Naive thymus-derived CD4-positive, alpha-beta T cell (primary cell): ENCODE results near the gene EYS. TPM values are rescaled to one million over a fixed set of nuclear protein-coding genes. Genes with fewer than 3 reads are reported as not detected.

Source experiments
- ATAC-seq: fragments of 150-1000 bp; cut with Tn5 transposase; 2 replicates; pipeline ENCODE4 v1.10.0; 2021; ENCODE audit warnings: mild to moderate bottlenecking, moderate library complexity
- CTCF ChIA-PET: fragments of 350-600 bp; sonication (Branson Sonifier 250); formaldehyde crosslinking; loops from one replicate; lab custom pipeline; 2021; ENCODE audit warnings: antibody characterized with exemption; lab: Charles Lee
- POLR2A ChIA-PET: fragments of 350-600 bp; sonication (Branson Sonifier 250); formaldehyde crosslinking; loops from one replicate; lab custom pipeline; 2021; ENCODE audit warnings: antibody characterized with exemption, inconsistent platforms; lab: Charles Lee
- DNase-seq, 9 donors: peaks; one replicate each; pipeline versions ENCODE4 v3.0.0 to v3.0.0-alpha.2; 2020 to 2022; ENCODE audit warnings: mixed read lengths in 1 of 9
- H3K27ac ChIP-seq: one replicate; pipeline ENCODE4 v1.7.0; 2013; ENCODE audit warnings: mild to moderate bottlenecking, low read depth, low read length, moderate library complexity
- H3K27me3 ChIP-seq, 2 donors: one replicate each; pipeline ENCODE4 v1.7.0; 2013; ENCODE audit warnings: low read length in 2 of 2, mild to moderate bottlenecking in 2 of 2, moderate library complexity in 2 of 2; ENCODE audit not compliant: control insufficient read depth in 2 of 2, insufficient read depth in 2 of 2
- H3K36me3 ChIP-seq, 3 experiments: 1 replicate in 2 of 3; 2 replicates in 1 of 3; pipeline ENCODE4 v1.7.0; 2013; ENCODE audit warnings: low read length in 3 of 3, mild to moderate bottlenecking in 3 of 3, moderate library complexity in 1 of 3; ENCODE audit not compliant: insufficient read depth in 3 of 3, control insufficient read depth in 2 of 3
- H3K4me1 ChIP-seq, 2 donors: one replicate each; pipeline ENCODE4 v1.7.0; 2013; ENCODE audit warnings: low read length in 2 of 2, mild to moderate bottlenecking in 2 of 2, moderate library complexity in 1 of 2; ENCODE audit not compliant: control insufficient read depth in 2 of 2, insufficient read depth in 2 of 2
- H3K4me3 ChIP-seq: 2 replicates; pipeline ENCODE4 v1.7.0; 2013; ENCODE audit warnings: mild to moderate bottlenecking, low read length
- H3K9me3 ChIP-seq, 3 experiments: 1 replicate in 2 of 3; 2 replicates in 1 of 3; pipeline ENCODE4 v1.7.0; 2013; ENCODE audit warnings: low read length in 3 of 3; ENCODE audit not compliant: control insufficient read depth in 2 of 3
- H3K27ac Mint-ChIP-seq, 9 donors: one replicate each; pipeline ENCODE4 v1.8.0; 2020 to 2022; ENCODE audit warnings: mixed read lengths in 9 of 9, mild to moderate bottlenecking in 8 of 9, moderate library complexity in 5 of 9, inconsistent platforms in 2 of 9
- H3K27me3 Mint-ChIP-seq, 5 donors: one replicate each; pipeline ENCODE4 v1.8.0; 2021 to 2022; ENCODE audit warnings: mixed read lengths in 5 of 5, mild to moderate bottlenecking in 1 of 5
- H3K36me3 Mint-ChIP-seq, 5 donors: one replicate each; pipeline ENCODE4 v1.8.0; 2020 to 2022; ENCODE audit warnings: mixed read lengths in 5 of 5, mild to moderate bottlenecking in 3 of 5, inconsistent platforms in 1 of 5
- H3K4me1 Mint-ChIP-seq, 7 donors: one replicate each; pipeline ENCODE4 v1.8.0; 2020 to 2022; ENCODE audit warnings: mixed read lengths in 7 of 7, mild to moderate bottlenecking in 3 of 7, inconsistent platforms in 1 of 7
- H3K4me3 Mint-ChIP-seq, 10 donors: one replicate each; pipeline ENCODE4 v1.8.0; 2020 to 2022; ENCODE audit warnings: mild to moderate bottlenecking in 10 of 10, mixed read lengths in 10 of 10, moderate library complexity in 6 of 10, inconsistent platforms in 2 of 10
- H3K9me3 Mint-ChIP-seq, 11 donors: one replicate each; pipeline ENCODE4 v1.8.0; 2020 to 2022; ENCODE audit warnings: mixed read lengths in 11 of 11, mild to moderate bottlenecking in 4 of 11, inconsistent platforms in 1 of 11, moderate library complexity in 1 of 11
- intact Hi-C, 2 donors: fragments of 100-400 bp; cut with micrococcal nuclease; formaldehyde crosslinking; loops; one replicate each; pipeline ENCODE4 v1.15.1; 2023
- polyA plus RNA-seq, 2 donors: library from polyadenylated mRNA; unstranded; fragments of 300-500 nt; fragmentation: Illumina TruSeq; gene quantifications; one replicate each; pipeline ENCODE4 v1.2.3, GENCODE V29; 2021
- total RNA-seq, 6 experiments: library from RNA in 5 of 6; stranded (reverse) in 5 of 6; gene quantifications; 1 replicate in 5 of 6; 2 replicates in 1 of 6; pipeline ENCODE4 v1.2.3 and lab custom pipeline; 2021 to 2026

The EYS gene
- total and polyA plus RNA-seq, 7 experiments from 2014 or later, result 0.07 to 0.21 (median 0.13) TPM; not detected in 4

DNA sequence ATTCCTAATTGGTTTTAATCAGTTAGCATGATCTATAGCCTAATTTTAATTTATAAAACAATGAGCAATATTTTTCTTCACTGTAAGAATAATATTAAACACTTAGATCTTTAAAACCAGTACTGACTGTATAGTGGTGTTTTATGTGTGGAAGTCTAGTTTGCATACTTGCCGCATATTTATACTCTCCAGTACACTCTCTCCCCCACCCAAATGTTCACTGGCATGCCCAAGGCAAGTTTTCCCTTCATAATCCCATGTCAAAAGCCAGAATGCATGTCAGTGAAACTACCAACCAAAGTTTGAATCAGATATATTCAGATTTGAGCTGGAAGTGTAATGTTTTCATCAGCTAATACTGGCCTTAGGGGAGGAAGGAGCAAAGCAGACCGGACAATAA lies 1565.3 kb downstream of the EYS start:
- Histone ChIP-seq H3K9me3 (no peaks in the 10 kb centered on the region), H3K4me1 (no peaks in the 10 kb centered on the region), H3K27ac (no peak overlapping the region), H3K36me3 (no peaks in the 10 kb centered on the region), H3K27me3 (no peaks in the 10 kb centered on the region), H3K4me3 (no peak overlapping the region)
- CTCF ChIA-PET, result no interaction called here
- Mint-ChIP-seq H3K27me3 (no peaks in the 10 kb centered on the region), H3K4me3 (no peak overlapping the region), H3K9me3 (peaks cover 0 to 16% (median 0%) of the 10 kb centered on the region in 11 donors), H3K27ac (no peak overlapping the region), H3K4me1 (no peaks in the 10 kb centered on the region), H3K36me3 (no peaks in the 10 kb centered on the region)
- ATAC-seq (no peak), DNase-seq (no peak)
- intact Hi-C loops, result no loop called here
- POLR2A ChIA-PET, result no interaction called here

DNA sequence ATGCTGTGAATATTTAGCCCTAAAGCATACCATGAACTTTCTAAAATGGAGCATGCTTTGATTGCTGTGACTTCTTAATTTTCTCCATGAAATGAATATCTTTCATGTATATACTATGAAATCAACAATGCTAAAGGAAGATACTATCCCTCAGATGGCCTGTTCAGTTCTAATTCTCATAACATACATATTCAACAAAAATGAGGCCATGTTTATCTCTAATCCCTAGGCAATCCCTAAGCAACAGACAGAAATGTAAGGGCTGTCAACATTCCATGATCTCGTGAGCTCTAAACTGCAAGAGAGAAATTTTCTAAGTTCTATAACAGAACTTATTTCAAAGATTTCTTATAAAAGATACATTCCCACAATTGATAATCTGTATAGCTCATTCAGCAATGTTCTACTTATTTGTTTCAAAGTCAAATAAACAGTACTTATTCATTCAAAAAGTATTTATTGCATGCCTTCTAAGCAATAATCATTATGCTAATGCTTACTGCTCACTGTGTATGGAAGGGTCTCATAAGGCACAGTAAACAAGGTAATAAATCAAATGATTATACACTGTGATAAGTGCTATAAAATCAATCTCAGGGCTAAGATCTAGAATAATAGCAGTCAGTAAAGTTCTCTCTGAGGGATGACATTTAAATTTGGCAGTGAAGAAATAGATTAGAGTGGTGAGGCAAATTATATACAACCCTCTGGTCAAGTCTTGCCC lies 1578.6 kb downstream of the EYS start:
- ChIA-PET POLR2A (no interaction called here), CTCF (no interaction called here)
- Mint-ChIP-seq H3K4me3 (no peak overlapping the region), H3K27ac (no peak overlapping the region), H3K4me1 (no peaks in the 10 kb centered on the region), H3K9me3 (peaks cover 0 to 18% (median 3%) of the 10 kb centered on the region in 11 donors), H3K36me3 (no peaks in the 10 kb centered on the region), H3K27me3 (no peaks in the 10 kb centered on the region)
- H3K9me3 ChIP-seq, result no peaks in the 10 kb centered on the region
- H3K27me3 ChIP-seq, result no peaks in the 10 kb centered on the region
- no peak overlapping the region for H3K27ac ChIP-seq
- H3K4me1 ChIP-seq, result no peaks in the 10 kb centered on the region
- intact Hi-C loops, result no loop called here
- no peak overlapping the region for H3K4me3 ChIP-seq
- ATAC-seq, result no peak
- no peak for DNase-seq
- H3K36me3 ChIP-seq, result no peaks in the 10 kb centered on the region

DNA sequence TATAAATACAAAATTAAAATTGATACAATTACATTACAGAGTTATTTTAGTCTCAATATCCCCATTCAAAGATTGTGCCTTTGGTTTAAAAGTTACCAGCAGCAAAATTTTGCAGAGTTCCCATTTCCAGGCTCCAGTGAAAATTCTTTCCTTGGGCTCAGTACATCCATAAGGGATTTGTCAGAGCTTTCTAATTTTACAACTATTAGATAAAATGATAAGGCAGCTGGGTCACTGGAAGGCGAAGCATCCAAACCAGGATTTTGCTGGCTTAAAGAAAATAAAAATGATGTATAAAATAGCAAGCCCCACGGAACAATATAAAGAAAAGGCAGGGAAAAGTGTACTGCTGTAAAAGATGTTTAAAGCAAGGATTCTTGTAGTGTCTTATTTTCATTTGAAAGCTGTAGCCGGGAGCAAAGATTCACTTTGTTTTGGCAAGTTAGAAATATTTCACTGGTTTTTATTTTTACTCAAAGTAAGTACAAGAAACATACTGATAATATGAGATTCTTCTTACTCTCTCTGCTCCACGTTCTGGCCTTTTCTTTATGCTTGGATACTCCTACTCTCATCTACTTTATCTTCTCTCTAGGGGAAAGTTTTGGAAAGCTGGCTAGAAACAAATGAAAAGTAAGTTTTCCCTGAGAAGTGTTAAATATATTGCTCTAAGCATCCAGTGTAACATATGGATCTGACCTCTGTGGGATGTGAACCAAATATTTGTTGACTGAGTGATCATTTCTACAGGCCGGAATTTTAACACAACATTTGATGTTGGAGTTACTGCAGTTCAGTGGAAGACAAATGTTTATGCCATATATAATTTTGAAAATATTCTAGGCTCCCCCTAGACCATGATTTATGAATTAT lies 1583.0 kb downstream of the EYS start:
- intact Hi-C loops, result no loop called here
- Mint-ChIP-seq H3K4me1 (no peaks in the 10 kb centered on the region), H3K9me3 (peaks cover 0 to 19% (median 3%) of the 10 kb centered on the region in 11 donors), H3K4me3 (no peak overlapping the region), H3K36me3 (no peaks in the 10 kb centered on the region), H3K27ac (no peak overlapping the region), H3K27me3 (no peaks in the 10 kb centered on the region)
- Histone ChIP-seq H3K4me3 (no peak overlapping the region), H3K9me3 (no peaks in the 10 kb centered on the region), H3K27ac (no peak overlapping the region), H3K27me3 (no peaks in the 10 kb centered on the region), H3K36me3 (no peaks in the 10 kb centered on the region), H3K4me1 (no peaks in the 10 kb centered on the region)
- ChIA-PET CTCF (interaction anchor here (0.7 kb wide), 1 partner anchor 60 kb away, joined by 4 read pairs; no protein-coding TSS in a partner anchor), POLR2A (no interaction called here)
- no peak for DNase-seq
- ATAC-seq, result no peak

DNA sequence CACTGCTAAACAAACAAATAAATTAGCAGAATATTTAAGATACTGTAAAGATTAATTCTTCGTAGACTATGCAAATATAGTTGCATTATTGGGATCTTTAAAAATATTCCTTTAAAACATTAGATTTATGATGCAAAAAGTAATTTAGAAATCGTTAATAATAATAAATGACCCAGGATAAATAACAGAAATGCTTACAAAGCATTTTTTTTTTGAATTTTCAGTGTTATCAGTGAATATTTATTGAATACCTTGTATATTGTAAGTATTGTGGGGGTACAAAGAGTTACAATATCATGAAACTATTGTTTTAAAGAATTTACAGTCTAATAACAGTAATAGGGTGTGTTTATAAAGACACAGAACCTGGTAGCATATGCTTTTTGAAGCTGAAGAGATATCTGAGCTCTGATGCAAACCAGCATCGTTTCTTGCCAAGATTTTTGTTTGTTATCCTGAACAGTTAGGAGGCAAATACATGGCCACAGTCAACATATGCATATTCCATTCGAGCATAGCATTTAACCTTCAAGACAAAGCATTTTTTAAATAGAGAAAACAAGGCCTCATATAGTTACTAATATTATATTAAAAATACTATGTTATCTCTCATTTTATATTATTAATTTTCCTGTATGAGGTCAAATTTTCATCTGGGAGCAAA lies 1584.2 kb downstream of the EYS start:
- H3K27me3 ChIP-seq, result no peaks in the 10 kb centered on the region
- no peak for DNase-seq
- Mint-ChIP-seq H3K27me3 (no peaks in the 10 kb centered on the region), H3K4me1 (no peaks in the 10 kb centered on the region), H3K4me3 (no peak overlapping the region), H3K9me3 (peaks cover 0 to 27% (median 4%) of the 10 kb centered on the region in 11 donors), H3K36me3 (no peaks in the 10 kb centered on the region), H3K27ac (no peak overlapping the region)
- H3K27ac ChIP-seq, result no peak overlapping the region
- ChIA-PET POLR2A (no interaction called here), CTCF (no interaction called here)
- H3K4me3 ChIP-seq, result no peak overlapping the region
- H3K4me1 ChIP-seq, result no peaks in the 10 kb centered on the region
- H3K36me3 ChIP-seq, result no peaks in the 10 kb centered on the region
- intact Hi-C loops, result no loop called here
- ATAC-seq, result no peak
- no peaks in the 10 kb centered on the region for H3K9me3 ChIP-seq

DNA sequence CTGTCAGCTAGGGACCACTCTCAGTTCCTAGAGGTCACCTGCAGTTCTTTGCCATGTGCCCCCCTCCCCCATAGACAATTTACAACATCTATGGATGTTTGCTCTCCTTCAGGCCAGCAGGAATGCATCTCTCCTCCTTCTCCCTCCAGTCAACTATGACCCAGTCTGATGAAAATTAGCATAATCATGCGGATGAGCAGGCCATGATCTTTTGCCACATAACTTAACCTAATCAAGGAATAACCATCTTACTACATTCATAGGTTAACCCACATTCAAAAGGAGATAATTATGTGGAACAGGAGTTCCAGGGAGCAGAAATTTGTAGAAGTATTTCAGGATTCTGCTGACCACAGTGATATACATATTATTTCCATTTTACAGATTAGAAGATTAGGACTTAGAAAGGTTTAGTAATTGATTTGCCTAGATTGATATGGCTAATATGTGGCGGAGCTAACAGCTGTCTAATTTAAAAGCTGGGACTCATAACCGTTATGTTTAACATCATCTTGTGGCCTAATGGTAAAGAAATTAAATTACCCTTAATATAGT lies 1585.9 kb downstream of the EYS start:
- Histone ChIP-seq H3K27me3 (no peaks in the 10 kb centered on the region), H3K27ac (no peak overlapping the region), H3K4me3 (no peak overlapping the region), H3K9me3 (no peaks in the 10 kb centered on the region), H3K4me1 (no peaks in the 10 kb centered on the region), H3K36me3 (no peaks in the 10 kb centered on the region)
- Mint-ChIP-seq H3K4me3 (no peak overlapping the region), H3K36me3 (no peaks in the 10 kb centered on the region), H3K4me1 (no peaks in the 10 kb centered on the region), H3K27ac (no peak overlapping the region), H3K9me3 (peaks cover 0 to 38% (median 8%) of the 10 kb centered on the region in 11 donors), H3K27me3 (no peaks in the 10 kb centered on the region)
- POLR2A ChIA-PET, result no interaction called here
- no peak for DNase-seq
- intact Hi-C loops, result no loop called here
- CTCF ChIA-PET, result no interaction called here
- no peak for ATAC-seq

DNA sequence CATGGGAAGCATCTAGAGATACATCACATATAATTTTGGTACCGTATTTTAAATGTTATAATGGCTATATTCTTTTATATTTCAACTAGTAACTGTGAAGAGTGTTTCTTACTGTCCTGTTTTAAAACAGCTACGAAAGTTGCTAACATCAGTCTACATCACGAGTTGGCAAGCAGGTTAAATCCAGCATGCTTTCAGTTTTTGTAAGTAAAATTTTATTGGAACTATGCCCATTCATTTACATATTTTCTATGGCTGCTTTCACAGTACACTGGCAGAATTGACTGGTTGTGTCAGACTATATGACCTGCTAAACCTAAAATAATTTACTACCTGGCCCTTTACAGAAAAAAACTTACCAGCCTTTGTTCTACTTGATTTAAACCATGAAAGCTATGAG lies 1593.3 kb downstream of the EYS start:
- peaks cover 2 to 45% (median 7%) of the 10 kb centered on the region in 11 donors for H3K9me3 Mint-ChIP-seq
- H3K4me1 Mint-ChIP-seq, result no peaks in the 10 kb centered on the region
- Histone ChIP-seq H3K36me3 (no peaks in the 10 kb centered on the region), H3K4me3 (no peak overlapping the region), H3K9me3 (no peaks in the 10 kb centered on the region), H3K4me1 (no peaks in the 10 kb centered on the region), H3K27ac (no peak overlapping the region), H3K27me3 (no peaks in the 10 kb centered on the region)
- CTCF ChIA-PET, result no interaction called here
- H3K4me3 Mint-ChIP-seq, result no peak overlapping the region
- no peaks in the 10 kb centered on the region for H3K36me3 Mint-ChIP-seq
- H3K27ac Mint-ChIP-seq, result no peak overlapping the region
- no peaks in the 10 kb centered on the region for H3K27me3 Mint-ChIP-seq
- intact Hi-C loops, result no loop called here
- no peak for DNase-seq
- POLR2A ChIA-PET, result no interaction called here
- no peak for ATAC-seq
